MM.1S (cell line): Measurements from ENCODE around the gene USP24.

ENCODE experiments used
- DNase-seq: peaks from one replicate; pipeline ENCODE4 v3.0.0-alpha.2; 2015
- H2AFZ ChIP-seq: fragments of 300-600 bp; sonication (generic); 2 replicates; pipeline ENCODE4 v1.6.0; 2016; ENCODE audit warnings: antibody characterized with exemption, low read length
- H3F3A ChIP-seq: fragments of 300-600 bp; sonication (generic); 2 replicates; pipeline ENCODE4 v1.6.1; 2016; ENCODE audit warnings: mild to moderate bottlenecking, antibody characterized with exemption, low read length, moderate library complexity, mixed read lengths; ENCODE audit not compliant: insufficient read depth
- H3K27ac ChIP-seq: fragments of 300-600 bp; sonication (generic); 2 replicates; pipeline ENCODE4 v1.5.1; 2016; ENCODE audit warnings: mild to moderate bottlenecking, low read length
- H3K27me3 ChIP-seq: fragments of 300-600 bp; sonication (generic); replicated peaks from 2 replicates; pipeline ENCODE4 v1.6.0; 2016; ENCODE audit warnings: low read length; ENCODE audit not compliant: insufficient read depth
- H3K36me3 ChIP-seq: fragments of 300-600 bp; sonication (generic); replicated peaks from 2 replicates; pipeline ENCODE4 v1.6.1; 2016; ENCODE audit warnings: mild to moderate bottlenecking, low read length, mixed read lengths; ENCODE audit not compliant: insufficient read depth
- H3K4me1 ChIP-seq: fragments of 300-600 bp; sonication (generic); 2 replicates; pipeline ENCODE4 v1.6.1; 2016; ENCODE audit warnings: low read length, mixed read lengths
- H3K4me2 ChIP-seq: fragments of 300-600 bp; sonication (generic); 2 replicates; pipeline ENCODE4 v1.6.0; 2016; ENCODE audit warnings: low read depth, low read length
- H3K4me3 ChIP-seq: fragments of 300-600 bp; sonication (generic); 2 replicates; pipeline ENCODE4 v1.5.1; 2016; ENCODE audit warnings: low read length, mixed read lengths
- H3K79me2 ChIP-seq: fragments of 300-600 bp; sonication (generic); 2 replicates; pipeline ENCODE4 v1.6.1; 2016; ENCODE audit warnings: mixed run types, low read length, mixed read lengths
- H3K9ac ChIP-seq: fragments of 300-600 bp; sonication (generic); 2 replicates; pipeline ENCODE4 v1.6.1; 2016; ENCODE audit warnings: low read length, mixed read lengths
- H3K9me2 ChIP-seq: fragments of 300-600 bp; sonication (generic); replicated peaks from 2 replicates; pipeline ENCODE4 v1.6.1; 2016; ENCODE audit warnings: mild to moderate bottlenecking, low read length, mixed read lengths; ENCODE audit not compliant: insufficient read depth
- H3K9me3 ChIP-seq: fragments of 300-600 bp; sonication (generic); replicated peaks from 2 replicates; pipeline ENCODE4 v1.6.1; 2016; ENCODE audit warnings: mild to moderate bottlenecking, low read length, mixed read lengths; ENCODE audit not compliant: insufficient read depth
- H4K20me1 ChIP-seq: fragments of 300-600 bp; sonication (generic); 2 replicates; pipeline ENCODE4 v1.6.1; 2016; ENCODE audit warnings: mild to moderate bottlenecking, low read length, moderate library complexity, mixed read lengths; ENCODE audit not compliant: insufficient read depth
- CTCF ChIP-seq: fragments of 300-600 bp; sonication (generic); IDR thresholded peaks from 2 replicates; pipeline ENCODE4 v1.5.1; 2016; ENCODE audit warnings: antibody characterized with exemption, low read length, mixed read lengths
- EZH2 ChIP-seq: fragments of 300-600 bp; sonication (generic); optimal IDR thresholded peaks from 2 replicates; pipeline ENCODE3; 2017; ENCODE audit warnings: low read depth, mild to moderate bottlenecking, antibody characterized with exemption, low read length, mixed read lengths
- EZH2phosphoT487 ChIP-seq: fragments of 300-600 bp; sonication (generic); IDR thresholded peaks from 2 replicates; pipeline ENCODE4 v1.6.1; 2018; ENCODE audit warnings: antibody characterized with exemption, low read length

The USP24 gene

DNA sequence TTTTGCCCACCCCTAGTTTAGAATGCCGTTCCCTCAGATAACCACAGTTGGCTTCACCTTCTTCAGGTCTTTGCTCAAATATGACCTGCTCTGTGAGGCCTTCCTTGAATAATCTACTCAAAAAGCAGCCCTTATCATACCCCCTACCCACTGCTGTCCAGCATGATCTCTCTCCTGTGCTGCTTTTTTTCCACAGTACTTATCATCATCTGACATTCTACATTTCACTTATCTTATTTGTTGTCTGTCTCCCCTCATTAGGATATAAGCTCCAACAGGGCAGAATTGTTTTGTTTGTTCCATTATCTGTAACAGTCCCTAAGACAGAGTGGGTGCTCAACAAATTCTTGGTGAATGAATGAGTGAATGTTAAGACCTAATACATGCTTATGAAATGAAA lies 18.1 kb downstream of the USP24 start:
- TF ChIP-seq CTCF = no peak
- TF ChIP-seq EZH2 = no peak
- no peak for TF ChIP-seq EZH2phosphoT487
- no peak for DNase-seq
- Histone ChIP-seq H3K9me3 (no peaks in the 10 kb centered on the region), H3K4me1 (peaks cover 18% of the 10 kb centered on the region), H3K4me2 (no peak overlapping the region), H3K4me3 (no peak overlapping the region), H2AFZ (no peak overlapping the region), H3K9ac (no peak overlapping the region), H3K36me3 (no peaks in the 10 kb centered on the region), H3F3A (no peaks in the 10 kb centered on the region), H3K79me2 (peaks cover 48% of the 10 kb centered on the region), H3K27me3 (no peaks in the 10 kb centered on the region), H3K27ac (no peak overlapping the region), H4K20me1 (no peaks in the 10 kb centered on the region), H3K9me2 (no peaks in the 10 kb centered on the region)

- Histone ChIP-seq H2AFZ (no peak overlapping the region), H3K79me2 (peaks cover 50% of the 10 kb centered on the region), H3K4me1 (peaks cover 18% of the 10 kb centered on the region), H3F3A (no peaks in the 10 kb centered on the region), H3K4me2 (0 out of 2 replicates have a peak overlapping the region, but pooled peaks have one; percentile 22), H4K20me1 (no peaks in the 10 kb centered on the region), H3K36me3 (no peaks in the 10 kb centered on the region), H3K27ac (no peak overlapping the region), H3K9me2 (no peaks in the 10 kb centered on the region), H3K4me3 (no peak overlapping the region), H3K9ac (no peak overlapping the region), H3K27me3 (no peaks in the 10 kb centered on the region), H3K9me3 (no peaks in the 10 kb centered on the region)
- no peak for DNase-seq
- TF ChIP-seq CTCF = no peak
- TF ChIP-seq EZH2phosphoT487 = no peak
- no peak for TF ChIP-seq EZH2
Observed at GRCh38 chr1:55196433-55197035, 18.6 kb downstream of the USP24 start.

DNA sequence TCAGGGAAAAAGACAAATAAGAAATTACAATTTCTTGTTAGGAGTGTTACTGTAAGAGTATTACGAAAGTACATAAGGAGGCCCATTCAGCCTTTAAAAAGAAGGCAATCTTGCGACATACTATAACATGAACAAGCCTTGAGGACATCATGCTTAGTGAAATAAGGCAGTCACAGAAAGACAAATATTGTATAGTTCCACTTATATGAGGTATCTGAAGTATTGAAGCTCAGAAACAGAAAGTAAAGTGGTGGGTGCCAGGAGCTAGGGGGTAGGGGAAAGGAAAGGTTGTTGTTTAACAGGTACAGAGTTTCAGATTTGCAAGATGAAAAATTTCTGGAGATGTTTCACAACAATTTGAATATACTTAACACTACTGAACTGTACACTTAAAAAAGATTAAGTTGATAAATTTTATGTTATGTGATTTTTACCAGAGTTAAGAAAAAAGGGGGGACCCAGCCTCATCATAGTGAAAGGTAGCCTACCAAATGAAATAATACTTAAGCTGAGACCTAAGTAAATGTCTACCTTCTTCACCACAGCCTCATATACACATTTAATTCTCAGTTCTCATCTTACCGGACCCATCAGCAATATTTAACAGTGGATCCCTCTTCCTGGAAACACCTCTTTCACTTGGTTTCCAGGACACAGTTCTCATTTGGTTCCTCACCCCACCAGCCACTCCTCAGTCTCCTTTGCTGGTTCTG lies 19.5 kb downstream of the USP24 start:
- Histone ChIP-seq H3K4me3 (no peak overlapping the region), H3K27ac (no peak overlapping the region; the same call in 1 of the 2 replicates), H3K9me2 (no peaks in the 10 kb centered on the region), H3K9ac (no peak overlapping the region), H2AFZ (no peak overlapping the region), H3K4me2 (peak overlapping the region; percentile 22), H3K79me2 (peaks cover 49% of the 10 kb centered on the region), H3K27me3 (no peaks in the 10 kb centered on the region), H4K20me1 (no peaks in the 10 kb centered on the region), H3K4me1 (peaks cover 18% of the 10 kb centered on the region), H3K36me3 (no peaks in the 10 kb centered on the region), H3K9me3 (no peaks in the 10 kb centered on the region), H3F3A (no peaks in the 10 kb centered on the region)
- peak; percentile 45 for DNase-seq
- TF ChIP-seq CTCF (no peak), EZH2 (no peak), EZH2phosphoT487 (no peak)
